HT-29 (cell line): ENCODE measurements around the gene SUCO. TPM values are rescaled to one million over a fixed set of nuclear protein-coding genes. Genes with fewer than 3 reads are reported as not detected.
A peak's percentile ranks its signal among the peaks of the same experiment; 100 is the strongest.
"Not testable (repeated sequence)": the region's sequence is repeated elsewhere in the genome, so short reads cannot be mapped to it uniquely, and the experiment has no call there.

Experiments
- DNase-seq: peaks from one replicate; pipeline ENCODE4 v3.0.0-alpha.2; 2015; ENCODE audit warnings: low spot score
- total RNA-seq: library from RNA; depleted of rRNA; stranded (reverse); fragments of >200 nt; shearing (Covaris generic); gene quantifications from 2 replicates; pipeline ENCODE4 v1.2.3, GENCODE V29; 2014

SUCO gene
- total RNA-seq, 1 experiment from 2014 or later: 13.9 TPM

DNA sequence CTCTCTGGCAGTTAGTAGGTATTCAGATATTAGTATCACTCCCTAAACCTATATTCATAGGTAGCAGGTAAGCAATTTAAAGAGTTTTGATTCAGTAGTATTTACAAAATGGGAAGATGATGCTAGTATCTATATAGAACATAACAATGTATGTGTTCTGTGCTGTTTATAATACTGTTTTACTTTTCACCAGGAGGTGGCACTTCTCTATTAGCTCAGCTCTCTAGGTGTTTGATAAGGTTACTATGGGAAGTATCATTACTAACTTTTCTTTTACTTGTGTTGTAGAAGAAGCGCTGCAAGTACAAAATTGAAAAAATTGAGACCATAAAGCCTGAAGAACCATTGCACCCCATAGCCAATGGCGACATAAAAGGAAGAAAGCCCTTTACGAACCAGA, 76.6 kb downstream of the SUCO start:
- DNase-seq: peak; percentile 45

DNA sequence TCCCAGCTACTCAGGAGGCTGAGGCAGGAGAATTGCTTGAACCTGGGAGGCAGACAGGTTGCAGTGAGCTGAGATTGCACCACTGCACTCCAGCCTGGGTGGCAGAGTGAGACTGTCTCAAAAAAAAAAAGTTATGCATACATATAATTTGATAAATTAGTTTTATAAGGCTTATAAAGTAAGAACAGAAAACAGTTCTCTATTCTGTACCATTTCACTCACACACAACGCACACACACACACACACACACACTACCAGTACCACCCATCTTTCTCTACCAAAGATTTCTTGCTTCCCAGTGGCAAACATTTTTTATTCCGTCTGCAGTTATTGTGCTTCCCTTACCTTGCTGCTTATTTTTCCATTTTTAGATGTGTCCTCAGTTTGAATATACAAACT, 79.5 kb downstream of the SUCO start:
- no peak for DNase-seq

DNA sequence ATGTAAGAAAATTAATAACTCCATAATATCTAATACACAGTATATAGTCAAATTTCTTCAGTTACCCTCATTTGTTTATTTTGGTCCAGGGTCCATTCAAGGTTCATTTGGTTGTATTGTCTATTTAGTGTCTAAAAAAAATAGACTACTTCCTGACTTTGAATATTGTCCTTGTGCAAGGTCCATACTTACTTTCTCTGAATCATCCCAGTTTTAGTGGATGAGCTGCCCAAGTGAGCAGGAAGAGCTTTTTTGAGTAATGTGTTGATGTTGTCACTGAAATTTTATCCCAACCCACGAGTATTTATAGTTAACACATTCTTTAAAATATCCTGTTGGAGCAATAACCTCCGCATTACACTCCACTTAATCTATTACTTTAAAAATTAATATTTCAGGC, 80.3 kb downstream of the SUCO start:
- no peak for DNase-seq

- DNase-seq: no peak
Observed at GRCh38 chr1:172616195-172616594, 83.2 kb downstream of the SUCO start.

GRCh38 chr1:172616636-172617035, 83.7 kb downstream of the SUCO start:
- no peak for DNase-seq

GRCh38 chr1:172620603-172621002, 87.7 kb downstream of the SUCO start:
- DNase-seq: not testable (repeated sequence)

DNA sequence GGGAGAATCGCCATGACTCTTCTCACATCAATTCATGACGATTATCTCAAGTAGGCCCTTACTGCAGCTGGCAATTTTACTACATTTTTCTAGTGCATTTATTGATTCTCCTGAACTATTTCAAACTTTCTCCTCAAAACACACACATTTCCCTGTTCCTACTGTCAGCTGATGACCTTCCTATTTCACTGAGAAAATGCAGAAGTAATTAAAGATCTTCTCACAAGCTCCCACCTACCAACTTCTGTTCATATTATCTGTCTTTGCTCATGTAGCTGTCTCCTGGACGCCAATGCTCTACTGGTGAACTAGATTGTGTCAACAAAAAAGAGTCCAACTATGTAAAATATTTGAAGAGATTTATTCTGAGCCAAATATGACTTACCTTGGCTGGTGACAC, 89.6 kb downstream of the SUCO start:
- DNase-seq: no peak

GRCh38 chr1:172623748-172624147, 90.8 kb downstream of the SUCO start:
- no peak for DNase-seq

DNA sequence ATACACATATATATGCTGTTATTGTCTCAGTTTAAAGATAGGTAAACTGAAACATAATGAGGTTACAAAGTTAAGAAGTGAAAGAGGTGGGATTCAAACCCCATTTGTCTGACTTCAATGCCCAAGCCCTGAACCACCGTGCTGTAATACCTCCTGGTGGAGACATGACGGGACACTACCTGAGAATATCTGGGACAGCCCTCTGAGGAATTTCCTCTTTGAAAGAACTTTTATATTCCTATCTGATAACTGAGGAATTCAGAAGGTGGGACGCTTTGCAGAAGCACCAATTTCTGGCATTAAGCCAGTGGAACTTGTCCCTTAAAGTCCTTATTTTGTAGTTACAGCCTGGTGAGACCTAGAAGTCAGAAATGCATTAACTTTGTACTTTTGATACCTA, 93.9 kb downstream of the SUCO start:
- peak; percentile 64 for DNase-seq

- no peak for DNase-seq
Observed at GRCh38 chr1:172627702-172628101, 94.8 kb downstream of the SUCO start.

DNA sequence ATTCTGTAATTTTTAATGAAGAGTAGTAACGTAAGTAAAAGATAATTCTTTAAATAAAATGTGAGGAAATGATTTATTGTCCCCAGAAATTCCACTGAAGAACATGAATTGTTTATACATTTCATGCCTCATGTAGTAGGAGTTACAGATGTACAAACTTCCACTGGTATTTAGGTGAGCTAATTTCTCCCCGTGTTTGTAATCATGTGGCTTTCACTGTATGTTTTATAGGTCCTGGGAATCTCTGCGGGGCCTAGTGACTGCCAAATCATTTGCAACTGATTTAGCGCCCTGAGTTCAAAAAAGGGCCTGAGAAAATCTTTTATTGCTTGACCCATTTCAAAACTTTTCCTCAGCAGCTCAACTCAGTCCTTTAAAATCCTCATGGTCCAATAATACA, 95.5 kb downstream of the SUCO start:
- no peak for DNase-seq

DNA sequence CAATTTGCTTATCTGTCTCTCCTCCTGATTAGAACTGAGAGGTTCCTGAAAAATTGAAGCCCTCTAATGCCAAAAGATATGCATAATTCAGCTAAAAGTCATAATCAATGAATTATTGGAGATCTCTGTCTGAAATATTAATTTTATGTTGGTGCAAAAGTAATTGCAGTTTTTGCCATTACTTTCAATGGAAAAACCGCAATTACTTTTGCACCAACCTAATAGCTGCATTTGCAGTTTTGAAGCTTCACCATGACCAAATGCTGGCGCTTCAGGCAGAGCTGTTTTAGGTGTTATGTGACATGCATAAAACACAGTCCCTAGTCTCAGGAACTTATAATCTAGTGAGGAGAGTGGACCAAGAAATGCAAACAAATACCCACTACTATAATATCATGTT, 96.2 kb downstream of the SUCO start:
- no peak for DNase-seq

GRCh38 chr1:172629638-172630037, 96.7 kb downstream of the SUCO start:
- DNase-seq: no peak

- peak; percentile 29 for DNase-seq
Observed at GRCh38 chr1:172630056-172630818, 97.3 kb downstream of the SUCO start.

- no peak for DNase-seq
Observed at GRCh38 chr1:172630868-172631267, 97.9 kb downstream of the SUCO start.

- no peak for DNase-seq
Observed at GRCh38 chr1:172637522-172637921, 104.6 kb downstream of the SUCO start.

DNA sequence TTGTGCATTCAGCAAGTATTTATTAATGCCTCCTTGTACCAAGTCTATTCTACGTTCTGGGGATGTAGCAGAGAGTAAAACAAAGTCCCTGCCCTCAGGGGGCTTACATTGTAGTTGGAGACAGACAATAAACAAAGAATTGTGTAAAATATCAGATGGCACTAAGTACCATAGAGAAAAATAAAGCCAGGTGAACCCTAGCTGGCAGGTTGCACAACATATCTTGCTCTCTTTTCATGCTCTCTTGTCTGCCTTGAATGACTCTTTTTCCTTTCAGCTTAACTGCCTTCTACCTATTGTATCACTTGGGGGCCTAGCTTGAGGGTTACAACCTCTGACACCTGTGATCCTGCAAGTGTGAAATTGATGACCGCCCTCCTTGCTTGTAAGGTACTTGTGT, 105.3 kb downstream of the SUCO start:
- DNase-seq: no peak

GRCh38 chr1:172638885-172639831, 106.2 kb downstream of the SUCO start:
- peak; percentile 43 for DNase-seq

GRCh38 chr1:172640111-172640510, 107.2 kb downstream of the SUCO start:
- no peak for DNase-seq

- DNase-seq: no peak
Observed at GRCh38 chr1:172641492-172641891, 108.5 kb downstream of the SUCO start.

- peak; percentile 90 for DNase-seq
Observed at GRCh38 chr1:172642970-172643369, 110.0 kb downstream of the SUCO start.

GRCh38 chr1:172646653-172647052, 113.7 kb downstream of the SUCO start:
- no peak for DNase-seq

GRCh38 chr1:172647110-172647564, 114.2 kb downstream of the SUCO start:
- DNase-seq: no peak
